GM12892 (cell line): Measurements from ENCODE around the gene NSDHL.
A peak's percentile ranks its signal among the peaks of the same experiment; 100 is the strongest.
"Not testable (repeated sequence)": the region's sequence is repeated elsewhere in the genome, so short reads cannot be mapped to it uniquely, and the experiment has no call there.

Source experiments
- DNase-seq: peaks from one replicate; pipeline ENCODE4 v3.0.0; 2011; ENCODE audit not compliant: insufficient read length
- FAIRE-seq: peaks from 2 replicates; lab custom pipeline; 2011; peaks lifted over from hg19 to GRCh38; lab: Jason Lieb, UNC
- POLR2A ChIP-seq: IDR thresholded peaks from 2 replicates; pipeline ENCODE4 v1.6.1; 2011; ENCODE audit warnings: low read depth, low read length, control low read depth
- POLR2AphosphoS5 ChIP-seq: IDR thresholded peaks from 2 replicates; pipeline ENCODE4 v1.6.1; 2011; ENCODE audit warnings: low read depth, low read length, control low read depth
- TAF1 ChIP-seq: IDR thresholded peaks from 2 replicates; pipeline ENCODE4 v1.6.1; 2011; ENCODE audit warnings: low read depth, mild to moderate bottlenecking, control low read depth, low read length, borderline replicate concordance

Gene NSDHL

GRCh38 chrX:152907084-152907651 lies 76.3 kb downstream of the NSDHL start:
- TF ChIP-seq TAF1 (no peak), POLR2AphosphoS5 (no peak), POLR2A (no peak)
- no peak for FAIRE-seq
- DNase-seq = no peak

GRCh38 chrX:152908486-152908885 lies 77.6 kb downstream of the NSDHL start:
- TF ChIP-seq POLR2AphosphoS5 (no peak), TAF1 (no peak), POLR2A (no peak)
- FAIRE-seq (no peak), DNase-seq (no peak)

GRCh38 chrX:152910018-152910417 lies 79.2 kb downstream of the NSDHL start:
- DNase-seq = not testable (repeated sequence)

GRCh38 chrX:152912106-152912505 lies 81.2 kb downstream of the NSDHL start:
- no peak for DNase-seq
- no peak for FAIRE-seq
- TF ChIP-seq POLR2A (no peak), POLR2AphosphoS5 (no peak), TAF1 (no peak)

More at GRCh38 chrX:152910018-152910417, 79.2 kb downstream of the NSDHL start:
- FAIRE-seq = not testable (repeated sequence)

GRCh38 chrX:152912641-152913040 lies 81.8 kb downstream of the NSDHL start:
- no peak for TF ChIP-seq TAF1
- no peak for TF ChIP-seq POLR2AphosphoS5
- FAIRE-seq (no peak), DNase-seq (no peak)

- DNase-seq (no peak), FAIRE-seq (no peak)
- no peak for TF ChIP-seq POLR2A
- no peak for TF ChIP-seq TAF1
- no peak for TF ChIP-seq POLR2AphosphoS5
These were observed 82.5 kb downstream of the NSDHL start for GRCh38 chrX:152913346-152913745.

- no peak for FAIRE-seq
- TF ChIP-seq TAF1 (no peak), POLR2A (no peak), POLR2AphosphoS5 (no peak)
- DNase-seq = no peak
These were observed 83.0 kb downstream of the NSDHL start for GRCh38 chrX:152913910-152914309.

GRCh38 chrX:152915541-152916241 lies 84.8 kb downstream of the NSDHL start:
- FAIRE-seq = peak; percentile 48
- DNase-seq = peak; percentile 68
- no peak for TF ChIP-seq TAF1
- no peak for TF ChIP-seq POLR2AphosphoS5
- TF ChIP-seq POLR2A = no peak

GRCh38 chrX:152917656-152918579 lies 87.1 kb downstream of the NSDHL start:
- FAIRE-seq = peak; percentile 44
- TF ChIP-seq POLR2A (peak; percentile 32; the same call in 1 of the 2 replicates), TAF1 (no peak), POLR2AphosphoS5 (no peak)
- DNase-seq = no peak

GRCh38 chrX:152918707-152919106 lies 87.8 kb downstream of the NSDHL start:
- DNase-seq (no peak), FAIRE-seq (no peak)
- no peak for TF ChIP-seq POLR2A
- TF ChIP-seq TAF1 = no peak
- no peak for TF ChIP-seq POLR2AphosphoS5
